Caco-2 (cell line): ENCODE results near the gene UPF2. TPM values are rescaled to one million over a fixed set of nuclear protein-coding genes. Genes with fewer than 3 reads are reported as not detected.

Experiments
- BruUV-seq: library from RNA; stranded (reverse); fragments of 400-500 nt; replicated peaks from 2 replicates; lab custom pipeline; 2021; lab: Mats Ljungman, UMichigan
- CTCF ChIA-PET: fragments of 300-600 bp; sonication (Branson Sonifier 250); formaldehyde crosslinking; loops from one replicate; lab custom pipeline; 2022; ENCODE audit warnings: antibody characterized with exemption; lab: Charles Lee
- POLR2A ChIA-PET: fragments of 300-600 bp; sonication (Branson Sonifier 250); formaldehyde crosslinking; loops from one replicate; lab custom pipeline; 2022; ENCODE audit warnings: antibody characterized with exemption; lab: Charles Lee
- DNase-seq, 2 experiments: peaks; one replicate each; pipeline versions ENCODE4 v3.0.0 to v3.0.0-alpha.2; 2020 to 2022
- H3K27me3 ChIP-seq: replicated peaks from 2 replicates; pipeline ENCODE4 v1.6.0; 2011; ENCODE audit warnings: low read length; ENCODE audit not compliant: control insufficient read depth, insufficient read depth
- H3K36me3 ChIP-seq: 2 replicates; pipeline ENCODE4 v1.5.1; 2011; ENCODE audit warnings: low read length; ENCODE audit not compliant: control insufficient read depth, insufficient read depth
- H3K4me1 ChIP-seq: fragments of 250-450 bp; sonication (Bioruptor Pico); 2 replicates; pipeline ENCODE4 v1.5.1; 2020; ENCODE audit warnings: mild to moderate bottlenecking
- H3K4me3 ChIP-seq: 2 replicates; pipeline ENCODE4 v1.5.1; 2011; ENCODE audit warnings: low read depth, mild to moderate bottlenecking, control low read depth, low read length
- H3K9me3 ChIP-seq: fragments of 250-450 bp; sonication (Bioruptor Pico); 2 replicates; pipeline ENCODE4 v1.5.1; 2020; ENCODE audit warnings: mild to moderate bottlenecking, moderate library complexity
- H3K27ac Mint-ChIP-seq: one replicate; pipeline ENCODE4 v1.8.0; 2022; ENCODE audit warnings: mixed read lengths; ENCODE audit not compliant: unreplicated experiment
- H3K27me3 Mint-ChIP-seq: one replicate; pipeline ENCODE4 v1.8.0; 2022; ENCODE audit warnings: mixed read lengths; ENCODE audit not compliant: insufficient read depth, unreplicated experiment
- H3K36me3 Mint-ChIP-seq: one replicate; pipeline ENCODE4 v1.8.0; 2022; ENCODE audit warnings: mild to moderate bottlenecking, mixed read lengths; ENCODE audit not compliant: insufficient read depth, unreplicated experiment
- H3K4me1 Mint-ChIP-seq: one replicate; pipeline ENCODE4 v1.8.0; 2022; ENCODE audit warnings: low read depth, mixed read lengths; ENCODE audit not compliant: unreplicated experiment
- H3K4me3 Mint-ChIP-seq: one replicate; pipeline ENCODE4 v1.8.0; 2022; ENCODE audit warnings: mild to moderate bottlenecking, moderate library complexity, mixed read lengths; ENCODE audit not compliant: unreplicated experiment
- H3K9me3 Mint-ChIP-seq: one replicate; pipeline ENCODE4 v1.8.0; 2022; ENCODE audit warnings: mixed read lengths; ENCODE audit not compliant: unreplicated experiment
- CTCF ChIP-seq, 2 experiments: fragments of 200-600 bp in 1 of 2; IDR thresholded peaks; 1 replicate in 1 of 2; 2 replicates in 1 of 2; pipeline versions ENCODE4 v1.5.1 to v1.8.0; 2011 to 2022; ENCODE audit warnings: antibody characterized with exemption in 1 of 2, control low read depth in 1 of 2, inconsistent platforms in 1 of 2, low read depth in 1 of 2, low read length in 1 of 2, mild to moderate bottlenecking in 1 of 2, moderate library complexity in 1 of 2; ENCODE audit not compliant: insufficient read depth in 1 of 2, severe bottlenecking in 1 of 2, unreplicated experiment in 1 of 2
- intact Hi-C: fragments of 100-400 bp; cut with micrococcal nuclease; formaldehyde crosslinking; loops from one replicate; pipeline ENCODE4 v1.10.0; 2022; ENCODE audit not compliant: unreplicated experiment
- total RNA-seq: library from RNA; stranded (reverse); gene quantifications from 2 replicates; pipeline ENCODE4 v1.2.3, GENCODE V29; 2022

The UPF2 gene
- total RNA-seq, 1 experiment from 2014 or later: 40.6 TPM

- Mint-ChIP-seq H3K27me3 (no peaks in the 10 kb centered on the region), H3K36me3 (no peaks in the 10 kb centered on the region), H3K27ac (no peak overlapping the region), H3K4me1 (no peaks in the 10 kb centered on the region), H3K9me3 (no peaks in the 10 kb centered on the region), H3K4me3 (no peak overlapping the region)
- TF ChIP-seq CTCF (IDR thresholded peaks at IDR 0.05; ENCODE audit: insufficient read depth in 1 of 2, low read depth in 1 of 2, low read length in 1 of 2, severe bottlenecking in 1 of 2, unreplicated experiment in 1 of 2): no peak
- no peaks in the 10 kb centered on the region for H3K36me3 ChIP-seq
- ChIA-PET POLR2A (interaction anchor here (0.8 kb wide), 1 partner anchor 20 kb away, joined by 7 read pairs; the partner anchor contains the start of gene UPF2), CTCF (interaction anchor here (0.6 to 1.6 kb wide), 2 partner anchors 20 to 270 kb away, joined by 4 to 7 read pairs; partner anchors contain the start of gene UPF2)
- H3K4me1 ChIP-seq: peaks cover 7% of the 10 kb centered on the region; the same call in 1 of the 2 replicates
- no peaks in the 10 kb centered on the region for H3K27me3 ChIP-seq
- no TSS peak for BruUV-seq
- H3K4me3 ChIP-seq: no peak overlapping the region
- intact Hi-C loops: no loop called here
- no peak for DNase-seq
- no peaks in the 10 kb centered on the region; the same call in 1 of the 2 replicates for H3K9me3 ChIP-seq
Observed at GRCh38 chr10:12062754-12063482, 20.3 kb upstream of the UPF2 start.

GRCh38 chr10:12061124-12061523 lies 18.5 kb upstream of the UPF2 start:
- no peak for TF ChIP-seq CTCF (IDR thresholded peaks at IDR 0.05; ENCODE audit: insufficient read depth in 1 of 2, low read depth in 1 of 2, low read length in 1 of 2, severe bottlenecking in 1 of 2, unreplicated experiment in 1 of 2)
- Mint-ChIP-seq H3K4me3 (no peak overlapping the region), H3K9me3 (no peaks in the 10 kb centered on the region), H3K27ac (no peak overlapping the region), H3K27me3 (no peaks in the 10 kb centered on the region), H3K36me3 (no peaks in the 10 kb centered on the region), H3K4me1 (no peaks in the 10 kb centered on the region)
- no peaks in the 10 kb centered on the region for H3K36me3 ChIP-seq
- no peaks in the 10 kb centered on the region; the same call in 1 of the 2 replicates for H3K9me3 ChIP-seq
- H3K27me3 ChIP-seq: no peaks in the 10 kb centered on the region
- no peak overlapping the region for H3K4me3 ChIP-seq
- peaks cover 7% of the 10 kb centered on the region; the same call in 1 of the 2 replicates for H3K4me1 ChIP-seq
- DNase-seq: no peak
- BruUV-seq: no TSS peak
- CTCF ChIA-PET: no interaction called here
- POLR2A ChIA-PET: interaction anchor here (0.6 to 0.9 kb wide), 2 partner anchors 8 to 19 kb away, joined by 3 to 7 read pairs; partner anchors contain the start of gene UPF2
- intact Hi-C loops: no loop called here

- H3K36me3 Mint-ChIP-seq: no peaks in the 10 kb centered on the region
- no peak overlapping the region for H3K4me3 ChIP-seq
- no peak overlapping the region for H3K27ac Mint-ChIP-seq
- H3K36me3 ChIP-seq: no peaks in the 10 kb centered on the region
- H3K4me1 ChIP-seq: peaks cover 10% of the 10 kb centered on the region
- intact Hi-C loops: no loop called here
- H3K4me1 Mint-ChIP-seq: no peaks in the 10 kb centered on the region
- no peak for DNase-seq
- H3K9me3 ChIP-seq: no peaks in the 10 kb centered on the region; the same call in 1 of the 2 replicates
- H3K4me3 Mint-ChIP-seq: no peak overlapping the region
- ChIA-PET CTCF (no interaction called here), POLR2A (no interaction called here)
- no peaks in the 10 kb centered on the region for H3K27me3 ChIP-seq
- TF ChIP-seq CTCF (IDR thresholded peaks at IDR 0.05; ENCODE audit: insufficient read depth in 1 of 2, low read depth in 1 of 2, low read length in 1 of 2, severe bottlenecking in 1 of 2, unreplicated experiment in 1 of 2): no peak
- no peaks in the 10 kb centered on the region for H3K9me3 Mint-ChIP-seq
- H3K27me3 Mint-ChIP-seq: no peaks in the 10 kb centered on the region
- no TSS peak for BruUV-seq
Observed at GRCh38 chr10:12056748-12057147, 14.1 kb upstream of the UPF2 start.
